CD4-positive, alpha-beta T cell (primary cell): ENCODE data around the gene CHI3L1. TPM values are rescaled to one million over a fixed set of nuclear protein-coding genes. Genes with fewer than 3 reads are reported as not detected.

ENCODE experiments used
- ATAC-seq: fragments of 200-7000 bp; cut with Tn5 transposase; one replicate; pipeline ENCODE4 v1.10.0; 2022; ENCODE audit warnings: mild to moderate bottlenecking; ENCODE audit not compliant: poor library complexity
- CTCF ChIA-PET: fragments of 350-600 bp; sonication (Branson Sonifier 250); formaldehyde crosslinking; loops from one replicate; lab custom pipeline; 2021; ENCODE audit warnings: antibody characterized with exemption, inconsistent platforms; lab: Charles Lee
- POLR2A ChIA-PET: fragments of 350-600 bp; sonication (Branson Sonifier 250); formaldehyde crosslinking; loops from one replicate; lab custom pipeline; 2021; ENCODE audit warnings: antibody characterized with exemption, inconsistent platforms; lab: Charles Lee
- DNase-seq, 14 experiments: peaks; one replicate each; pipeline ENCODE4 v3.0.0-alpha.2; 2013 to 2020; ENCODE audit warnings: mixed read lengths in 2 of 14
- H3K27ac ChIP-seq, 2 donors: one replicate each; pipeline versions ENCODE4 v1.5.1 to v1.7.0; 2013; ENCODE audit warnings: low read length in 2 of 2, low read depth in 1 of 2, mild to moderate bottlenecking in 1 of 2
- H3K27me3 ChIP-seq, 2 experiments: 1 replicate in 1 of 2; 2 replicates in 1 of 2; pipeline versions ENCODE4 v1.6.1 to v1.7.0; 2013; ENCODE audit warnings: low read length in 2 of 2, control low read depth in 1 of 2, mild to moderate bottlenecking in 1 of 2, moderate library complexity in 1 of 2; ENCODE audit not compliant: insufficient read depth in 2 of 2, control insufficient read depth in 1 of 2
- H3K36me3 ChIP-seq: one replicate; pipeline ENCODE4 v1.6.1; 2013; ENCODE audit warnings: low read length, control low read depth; ENCODE audit not compliant: insufficient read depth
- H3K4me1 ChIP-seq: one replicate; pipeline ENCODE4 v1.6.1; 2013; ENCODE audit warnings: low read length, control low read depth; ENCODE audit not compliant: insufficient read depth
- H3K4me3 ChIP-seq: one replicate; pipeline ENCODE4 v1.5.1; 2013; ENCODE audit warnings: mild to moderate bottlenecking, low read length, moderate library complexity
- H3K9me3 ChIP-seq, 2 experiments: 1 replicate in 1 of 2; 2 replicates in 1 of 2; pipeline versions ENCODE4 v1.6.1 to v1.7.0; 2013; ENCODE audit warnings: low read length in 2 of 2, mild to moderate bottlenecking in 2 of 2, control low read depth in 1 of 2, moderate library complexity in 1 of 2; ENCODE audit not compliant: control insufficient read depth in 1 of 2, insufficient read depth in 1 of 2
- H3K27ac Mint-ChIP-seq: one replicate; pipeline ENCODE4 v1.8.0; 2020; ENCODE audit warnings: mixed read lengths
- H3K27me3 Mint-ChIP-seq: one replicate; pipeline ENCODE4 v1.8.0; 2021; ENCODE audit warnings: mixed read lengths
- H3K36me3 Mint-ChIP-seq: one replicate; pipeline ENCODE4 v1.8.0; 2021; ENCODE audit warnings: low read depth, mixed read lengths
- H3K4me1 Mint-ChIP-seq: one replicate; pipeline ENCODE4 v1.8.0; 2021; ENCODE audit warnings: low read depth, mixed read lengths
- H3K4me3 Mint-ChIP-seq: one replicate; pipeline ENCODE4 v1.8.0; 2020; ENCODE audit warnings: mild to moderate bottlenecking, mixed read lengths
- H3K9me3 Mint-ChIP-seq: one replicate; pipeline ENCODE4 v1.8.0; 2020; ENCODE audit warnings: mixed read lengths
- CTCF ChIP-seq: fragments of 200-600 bp; IDR thresholded peaks from one replicate; pipeline ENCODE4 v1.8.0; 2022; ENCODE audit warnings: antibody characterized with exemption, mild to moderate bottlenecking
- intact Hi-C, 2 experiments: fragments of 100-400 bp; cut with DNase I in 1 of 2; cut with micrococcal nuclease in 1 of 2; formaldehyde crosslinking; loops; one replicate each; pipeline versions ENCODE4 v1.15.1 to v1.9.0; 2023 to 2025; cut with DNase I, micrococcal nuclease
- total RNA-seq, 174 experiments: library from RNA in 2 of 174; stranded (reverse) in 2 of 174; gene quantifications; one replicate each; pipeline ENCODE4 v1.2.3 and lab custom pipeline; 2021 to 2026

The CHI3L1 gene
- total RNA-seq, 2 experiments from 2014 or later = not detected

GRCh38 chr1:203174324-203174985 lies 12.0 kb downstream of the CHI3L1 start:
- no peak overlapping the region for H3K27ac ChIP-seq
- H3K9me3 ChIP-seq = no peaks in the 10 kb centered on the region
- TF ChIP-seq CTCF = no peak
- Mint-ChIP-seq H3K27ac (no peak overlapping the region), H3K27me3 (peaks cover 4% of the 10 kb centered on the region), H3K9me3 (no peaks in the 10 kb centered on the region), H3K36me3 (no peaks in the 10 kb centered on the region), H3K4me1 (no peaks in the 10 kb centered on the region), H3K4me3 (no peak overlapping the region)
- intact Hi-C loops = no loop called here
- POLR2A ChIA-PET = no interaction called here
- no peaks in the 10 kb centered on the region for H3K4me1 ChIP-seq
- H3K36me3 ChIP-seq = no peaks in the 10 kb centered on the region
- CTCF ChIA-PET = interaction anchor here (0.6 kb wide), 1 partner anchor 211 kb away, joined by 3 read pairs; no protein-coding TSS in a partner anchor
- no peak for DNase-seq
- no peak overlapping the region for H3K4me3 ChIP-seq
- no peaks in the 10 kb centered on the region for H3K27me3 ChIP-seq
- no peak for ATAC-seq

DNA sequence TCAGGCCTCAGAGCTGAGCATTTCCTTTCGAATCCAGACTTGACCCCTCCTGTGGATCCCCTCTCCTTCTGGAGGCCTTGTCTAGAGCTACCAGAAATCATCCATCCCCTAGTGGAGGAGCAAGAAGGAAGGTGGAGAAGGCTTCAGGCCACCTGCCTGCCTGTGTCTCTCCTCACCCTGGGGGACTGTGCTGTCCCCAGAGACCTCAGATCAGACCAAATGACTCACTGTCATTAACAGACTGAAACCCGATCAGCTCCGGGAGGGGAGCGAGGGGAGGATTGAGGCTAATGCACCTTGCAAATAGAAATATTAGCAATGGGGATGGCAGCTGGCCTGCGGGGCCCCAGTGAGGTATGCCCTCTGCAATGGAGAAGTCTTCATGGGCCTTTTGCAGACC lies 12.9 kb downstream of the CHI3L1 start:
- Mint-ChIP-seq H3K4me1 (no peaks in the 10 kb centered on the region), H3K4me3 (no peak overlapping the region), H3K27ac (no peak overlapping the region), H3K9me3 (no peaks in the 10 kb centered on the region), H3K27me3 (peaks cover 4% of the 10 kb centered on the region), H3K36me3 (no peaks in the 10 kb centered on the region)
- H3K4me1 ChIP-seq = no peaks in the 10 kb centered on the region
- H3K4me3 ChIP-seq = no peak overlapping the region
- DNase-seq = no peak
- no peaks in the 10 kb centered on the region for H3K9me3 ChIP-seq
- no peaks in the 10 kb centered on the region for H3K27me3 ChIP-seq
- no peak for ATAC-seq
- H3K36me3 ChIP-seq = no peaks in the 10 kb centered on the region
- H3K27ac ChIP-seq = no peak overlapping the region
- intact Hi-C loops = no loop called here
- POLR2A ChIA-PET = no interaction called here
- TF ChIP-seq CTCF = no peak
- CTCF ChIA-PET = no interaction called here

- intact Hi-C loops = no loop called here
- no peak for TF ChIP-seq CTCF
- H3K4me3 Mint-ChIP-seq = no peak overlapping the region
Observed at GRCh38 chr1:203173011-203173555, 13.4 kb downstream of the CHI3L1 start.

More at GRCh38 chr1:203173011-203173555, 13.4 kb downstream of the CHI3L1 start:
- ChIA-PET CTCF (no interaction called here), POLR2A (no interaction called here)
- Mint-ChIP-seq H3K9me3 (no peaks in the 10 kb centered on the region), H3K27me3 (peaks cover 4% of the 10 kb centered on the region), H3K36me3 (no peaks in the 10 kb centered on the region), H3K27ac (no peak overlapping the region), H3K4me1 (no peaks in the 10 kb centered on the region)
- Histone ChIP-seq H3K36me3 (no peaks in the 10 kb centered on the region), H3K4me1 (no peaks in the 10 kb centered on the region), H3K27ac (no peak overlapping the region), H3K27me3 (no peaks in the 10 kb centered on the region), H3K4me3 (no peak overlapping the region), H3K9me3 (no peaks in the 10 kb centered on the region)
- ATAC-seq (no peak), DNase-seq (no peak)
